GM19023 (cell line): ENCODE data around the gene SEC61A1.

ENCODE experiments used
- ATAC-seq: cut with Tn5 transposase; IDR thresholded peaks from one replicate; pipeline ENCODE4 v1.9.1; 2021; ENCODE audit warnings: mild to moderate bottlenecking, moderate library complexity; ENCODE audit not compliant: unreplicated experiment

The SEC61A1 gene

DNA sequence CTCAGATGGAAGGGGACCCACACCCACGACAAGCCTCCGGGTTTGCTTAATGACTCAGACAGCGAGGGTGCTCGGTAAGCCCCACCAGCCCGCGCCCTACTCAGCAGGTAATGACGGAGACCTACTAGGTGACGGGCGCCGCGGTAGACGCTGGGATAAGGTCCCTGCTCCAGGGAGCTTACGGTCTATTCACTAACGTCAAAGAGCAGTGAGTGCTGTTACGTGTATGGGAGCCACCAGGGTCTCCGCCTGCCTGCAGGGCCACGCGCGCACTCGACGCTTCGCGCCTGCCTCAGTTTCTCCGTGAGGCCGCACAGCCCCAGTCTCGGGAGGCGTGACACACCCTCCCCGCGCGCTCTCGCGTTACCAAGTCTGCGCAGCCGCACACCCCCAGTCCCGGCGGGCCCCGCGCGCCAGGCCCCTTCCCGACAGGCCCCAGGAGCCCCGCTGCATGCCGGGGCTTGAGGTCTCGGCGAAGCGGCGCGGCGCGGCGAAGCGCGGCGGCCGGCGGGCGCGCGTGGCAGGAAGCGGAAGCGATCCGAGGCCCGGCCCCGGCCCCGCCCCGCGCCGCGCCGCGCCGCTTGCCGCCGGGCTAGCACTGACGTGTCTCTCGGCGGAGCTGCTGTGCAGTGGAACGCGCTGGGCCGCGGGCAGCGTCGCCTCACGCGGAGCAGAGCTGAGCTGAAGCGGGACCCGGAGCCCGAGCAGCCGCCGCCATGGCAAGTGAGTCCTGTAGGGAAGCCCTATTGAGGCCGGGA, at the start of gene SEC61A1:
Gene SEC61A1 (plus strand): TSS at position 601 of the 758 bp plus-strand sequence. CDS start 116 bp downstream, at position 717.
- ATAC-seq: peak; percentile 92

- no peak for ATAC-seq
Measured at GRCh38 chr3:128004661-128005060, 47.6 kb upstream of the SEC61A1 start.

DNA sequence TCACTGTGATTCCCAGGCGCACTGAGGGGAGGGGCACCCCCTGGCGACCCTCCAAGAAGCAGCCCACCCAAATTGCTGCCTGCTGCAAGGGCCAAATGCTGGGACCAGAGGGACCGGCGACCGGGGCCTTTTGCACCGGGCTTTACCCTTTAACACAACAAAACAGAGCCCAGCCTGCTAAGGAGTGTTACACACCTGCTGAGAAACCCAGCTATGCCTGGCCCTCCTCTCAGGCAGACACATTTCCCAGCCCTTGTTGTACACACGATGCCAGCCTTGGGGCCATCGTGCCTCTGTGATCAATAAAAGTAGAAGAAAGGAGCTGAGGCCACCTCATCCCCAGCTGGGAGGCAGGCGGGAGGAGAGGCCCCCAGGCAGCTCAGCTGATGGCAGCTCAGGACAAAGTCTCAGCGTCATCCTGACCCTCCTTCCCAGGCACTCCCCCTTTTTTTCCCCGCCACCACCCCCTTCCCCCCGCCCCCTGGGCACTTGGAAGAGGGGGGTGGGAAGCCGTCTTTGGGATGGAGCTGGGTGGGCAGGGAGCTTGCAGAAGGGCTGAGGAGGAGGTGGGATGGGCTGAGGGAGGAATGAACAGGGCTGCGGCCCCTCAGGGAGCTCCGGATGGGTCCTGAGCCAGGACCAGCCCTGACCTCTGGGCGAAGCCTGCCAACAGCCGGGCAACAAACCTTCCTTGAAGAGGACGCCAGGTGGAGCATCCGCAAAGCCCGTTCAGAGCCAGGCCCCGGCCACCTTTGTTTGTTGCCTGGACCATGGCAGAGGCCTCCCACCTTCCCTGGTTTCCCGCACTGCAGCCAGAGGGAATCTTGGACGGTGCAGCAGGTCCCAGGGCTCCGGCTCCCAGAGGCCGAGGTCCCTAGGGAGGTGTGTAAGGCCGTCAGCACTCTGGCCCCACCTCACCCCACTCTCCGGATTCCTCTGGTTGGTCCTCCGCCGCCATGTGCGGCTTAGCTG, 45.9 kb upstream of the SEC61A1 start:
- no peak for ATAC-seq

GRCh38 chr3:128007033-128007424, 45.2 kb upstream of the SEC61A1 start:
- no peak for ATAC-seq

DNA sequence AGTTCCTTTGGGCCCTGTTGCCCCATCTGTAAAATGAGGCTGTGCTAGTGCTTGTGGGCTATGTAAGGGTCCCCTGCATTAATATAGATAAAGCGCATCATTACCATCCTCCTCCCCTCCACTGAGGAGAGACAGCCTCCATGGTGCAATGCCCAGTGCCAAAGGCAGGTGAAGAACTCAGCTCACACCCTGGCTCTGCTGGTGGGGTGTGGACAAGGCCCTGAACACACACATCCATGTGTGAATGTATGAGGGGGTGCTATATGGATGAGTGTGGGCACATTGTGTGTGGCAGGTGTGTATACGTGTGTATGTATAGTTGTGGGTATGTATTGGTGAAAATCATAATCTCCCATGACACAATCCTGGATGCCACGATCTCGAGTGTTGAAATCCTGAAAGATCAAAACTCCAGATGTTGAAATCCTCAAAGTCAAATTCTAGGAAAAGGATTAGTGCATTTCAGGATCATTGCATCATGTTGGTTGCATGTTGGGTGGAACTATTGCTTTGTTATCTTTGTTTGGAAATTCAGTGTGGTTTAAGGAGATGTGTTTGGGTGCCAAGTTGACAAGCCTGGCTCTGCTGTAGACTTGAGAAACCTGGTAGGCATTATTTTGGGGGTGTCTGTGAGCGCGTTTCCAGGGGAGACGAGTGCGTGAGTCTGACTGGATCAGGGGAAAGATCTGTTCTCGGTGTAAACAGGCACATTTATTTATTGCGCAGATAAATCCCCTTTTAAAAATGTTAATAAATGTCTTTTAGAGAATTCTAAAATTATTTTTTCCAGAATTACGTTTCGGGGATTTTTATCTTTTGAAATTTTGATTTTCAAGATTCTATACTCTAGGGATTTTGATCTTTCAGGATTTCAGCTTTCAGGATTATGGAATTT, 42.0 kb upstream of the SEC61A1 start:
- no peak for ATAC-seq

DNA sequence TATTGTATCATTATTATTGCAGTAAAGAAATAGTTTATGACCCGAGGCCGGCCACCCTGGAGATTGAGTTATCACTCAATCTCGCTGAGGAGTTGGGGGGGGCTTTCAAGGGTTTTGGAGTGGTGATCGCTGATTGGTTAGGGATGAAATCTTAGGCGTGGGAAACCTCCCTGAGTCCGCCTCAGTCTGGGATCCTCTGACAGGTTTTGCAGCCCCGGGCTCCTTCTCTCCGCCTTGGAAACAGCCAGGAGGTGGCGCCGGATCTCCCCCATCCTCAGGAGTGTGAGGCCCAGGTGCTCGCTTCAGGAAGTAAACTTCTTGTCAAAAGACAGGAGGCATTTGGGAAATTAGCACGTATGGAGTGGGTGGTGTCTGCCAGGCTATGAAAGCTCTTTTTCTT, 41.1 kb upstream of the SEC61A1 start:
- ATAC-seq: no peak

DNA sequence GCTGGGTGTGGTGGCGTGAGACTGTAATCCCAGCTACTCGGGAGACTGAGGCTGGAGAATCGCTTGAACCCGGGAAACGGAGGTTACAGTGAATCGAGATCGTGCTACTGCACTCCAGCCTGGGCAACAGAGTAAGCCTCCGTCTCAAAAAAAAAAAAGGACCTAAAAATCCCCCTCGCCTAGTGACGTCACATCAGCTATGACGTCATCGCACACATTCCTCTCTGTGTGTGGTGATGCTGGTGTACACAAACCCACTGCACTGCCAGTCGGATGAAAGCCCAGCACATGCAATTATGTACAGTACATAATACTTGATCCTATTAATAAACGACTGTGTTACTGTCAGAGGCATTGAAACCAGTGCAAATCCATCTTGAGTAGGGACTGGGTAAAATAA, 40.2 kb upstream of the SEC61A1 start:
- no peak for ATAC-seq

DNA sequence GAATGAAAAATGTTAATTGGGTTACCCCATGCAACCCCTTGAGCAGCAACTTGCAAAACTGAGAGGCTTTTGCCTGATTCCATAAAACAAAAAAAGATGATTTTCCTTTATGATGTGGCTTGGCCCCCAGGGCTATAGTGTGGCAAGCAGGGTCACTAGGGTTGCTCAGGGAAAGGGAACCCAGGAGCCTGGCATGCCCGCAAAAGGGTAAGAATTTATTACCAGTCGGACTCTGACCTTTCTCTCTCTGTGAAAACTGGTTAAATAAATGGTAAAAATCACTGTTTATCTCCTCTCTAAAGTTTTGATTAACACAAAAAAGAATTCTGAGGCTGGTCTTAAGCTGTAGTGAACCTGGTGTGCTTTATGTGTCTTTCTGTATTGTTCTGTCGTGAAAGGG, 37.7 kb upstream of the SEC61A1 start:
- ATAC-seq: no peak

GRCh38 chr3:128016502-128016901, 35.7 kb upstream of the SEC61A1 start:
- ATAC-seq: no peak

GRCh38 chr3:128021768-128022372, 30.4 kb upstream of the SEC61A1 start:
- no peak for ATAC-seq

GRCh38 chr3:128033102-128033501, 19.1 kb upstream of the SEC61A1 start:
- no peak for ATAC-seq

GRCh38 chr3:128036119-128036518, 16.1 kb upstream of the SEC61A1 start:
- no peak for ATAC-seq

- ATAC-seq: no peak
Measured at GRCh38 chr3:128040041-128040440, 12.2 kb upstream of the SEC61A1 start.

DNA sequence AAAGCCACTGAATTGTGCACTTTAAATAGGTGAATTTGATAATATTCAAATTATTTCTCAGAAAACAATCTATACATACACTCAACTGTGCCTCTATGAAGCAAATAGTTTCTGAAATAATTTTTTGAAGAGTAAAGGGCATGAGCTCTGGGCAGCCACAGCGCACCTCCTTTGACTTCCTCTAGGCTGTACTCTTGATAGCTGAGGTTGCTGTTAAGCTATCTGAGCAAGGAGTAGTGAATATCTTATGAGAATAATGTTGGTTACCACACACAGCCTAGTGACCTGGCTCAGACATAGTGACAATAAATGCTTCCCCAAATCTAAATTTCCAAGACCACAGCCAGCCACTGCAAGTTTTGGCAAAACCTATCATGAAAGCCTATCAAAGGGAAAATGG, 11.6 kb upstream of the SEC61A1 start:
- no peak for ATAC-seq

DNA sequence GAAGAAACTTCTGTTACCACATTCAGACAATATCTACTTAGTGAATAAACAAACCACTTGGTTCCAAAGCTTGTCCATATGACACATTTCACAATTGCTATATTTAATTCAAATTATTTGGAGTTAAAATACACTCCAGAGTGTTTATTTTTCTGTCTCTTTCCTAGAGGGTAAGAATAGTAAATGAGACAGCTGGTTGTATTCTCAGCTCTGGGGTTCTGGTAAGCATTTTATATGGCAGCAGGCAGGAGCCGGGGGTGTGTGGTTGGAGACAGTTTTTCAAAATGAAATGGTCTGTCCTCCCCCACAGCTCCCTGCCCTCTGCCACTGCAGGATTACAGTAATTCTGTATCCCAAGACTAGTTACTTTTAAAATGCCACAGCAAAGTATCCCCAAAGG, 10.9 kb upstream of the SEC61A1 start:
- ATAC-seq: no peak

- ATAC-seq: no peak
Measured at GRCh38 chr3:128050597-128050996, 1.6 kb upstream of the SEC61A1 start.

GRCh38 chr3:128051459-128051836, 789 bp upstream of the SEC61A1 start:
- ATAC-seq: no peak

DNA sequence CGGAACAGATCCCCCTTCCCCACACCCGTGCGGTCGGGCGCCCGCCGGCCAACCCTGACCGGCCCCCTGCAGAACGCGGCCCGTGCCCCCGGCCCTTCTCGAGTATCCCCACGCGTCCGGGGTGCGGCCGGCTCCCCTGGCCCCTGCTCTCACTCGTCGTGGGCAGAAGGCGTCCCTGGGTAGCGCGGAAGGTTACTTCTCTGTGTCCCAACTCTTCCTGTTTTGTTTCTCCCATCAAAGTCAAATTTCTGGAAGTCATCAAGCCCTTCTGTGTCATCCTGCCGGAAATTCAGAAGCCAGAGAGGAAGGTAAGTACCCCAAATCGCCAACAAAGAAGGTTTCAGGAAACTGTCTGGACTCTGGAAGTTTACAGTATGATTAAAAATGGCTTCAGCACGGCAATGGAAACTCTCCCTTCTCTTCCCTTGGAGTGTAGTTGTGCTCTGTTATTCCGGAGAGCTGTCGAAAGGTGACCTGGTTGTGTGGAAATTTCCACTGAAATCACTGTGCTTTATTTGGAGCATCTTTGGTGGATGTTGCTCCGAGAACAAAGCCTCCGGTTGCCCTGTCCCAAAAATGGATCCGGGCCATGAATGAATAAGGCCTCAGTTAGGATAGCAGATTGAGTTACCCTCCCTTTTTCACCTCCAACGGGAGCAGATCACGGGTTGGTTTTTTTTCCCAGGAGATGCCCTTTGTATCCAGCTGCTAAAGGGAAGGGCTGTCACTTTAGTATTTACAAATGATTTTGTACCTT, 536 bp downstream of the SEC61A1 start:
- ATAC-seq: no peak

- no peak for ATAC-seq
Measured at GRCh38 chr3:128053614-128054013, 1.4 kb downstream of the SEC61A1 start.

DNA sequence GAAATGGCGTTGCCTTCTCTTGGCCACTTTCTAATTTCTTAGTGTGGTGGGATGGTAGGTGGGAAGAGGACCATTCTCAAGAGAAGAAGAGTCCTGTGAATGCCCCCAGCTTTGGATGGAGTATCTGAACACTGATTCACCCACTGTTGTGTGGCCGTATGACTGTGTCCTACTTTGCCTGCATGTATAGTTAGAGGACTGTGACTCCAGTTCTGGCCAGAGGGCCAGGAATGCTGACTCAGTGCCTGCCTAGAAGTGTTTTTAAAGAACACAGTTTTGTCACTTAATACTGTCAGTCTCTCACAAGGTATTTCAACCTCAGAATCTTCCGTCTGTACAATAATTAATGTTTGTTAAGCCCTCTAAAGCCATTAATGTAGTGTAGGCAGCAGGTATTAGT, 2.1 kb downstream of the SEC61A1 start:
- ATAC-seq: no peak
